HK-2 (cell line): ENCODE measurements around the gene DAZAP1.
A peak's percentile ranks its signal among the peaks of the same experiment; 100 is the strongest.

Experiments
- DNase-seq: peaks from one replicate; pipeline ENCODE4 v3.0.0-alpha.2; 2018; ENCODE audit not compliant: unreplicated experiment

DAZAP1 gene

GRCh38 chr19:1377176-1377964 is 30.0 kb upstream of the DAZAP1 start:
- no peak for DNase-seq

GRCh38 chr19:1377965-1378785 is 29.2 kb upstream of the DAZAP1 start:
- no peak for DNase-seq

DNA sequence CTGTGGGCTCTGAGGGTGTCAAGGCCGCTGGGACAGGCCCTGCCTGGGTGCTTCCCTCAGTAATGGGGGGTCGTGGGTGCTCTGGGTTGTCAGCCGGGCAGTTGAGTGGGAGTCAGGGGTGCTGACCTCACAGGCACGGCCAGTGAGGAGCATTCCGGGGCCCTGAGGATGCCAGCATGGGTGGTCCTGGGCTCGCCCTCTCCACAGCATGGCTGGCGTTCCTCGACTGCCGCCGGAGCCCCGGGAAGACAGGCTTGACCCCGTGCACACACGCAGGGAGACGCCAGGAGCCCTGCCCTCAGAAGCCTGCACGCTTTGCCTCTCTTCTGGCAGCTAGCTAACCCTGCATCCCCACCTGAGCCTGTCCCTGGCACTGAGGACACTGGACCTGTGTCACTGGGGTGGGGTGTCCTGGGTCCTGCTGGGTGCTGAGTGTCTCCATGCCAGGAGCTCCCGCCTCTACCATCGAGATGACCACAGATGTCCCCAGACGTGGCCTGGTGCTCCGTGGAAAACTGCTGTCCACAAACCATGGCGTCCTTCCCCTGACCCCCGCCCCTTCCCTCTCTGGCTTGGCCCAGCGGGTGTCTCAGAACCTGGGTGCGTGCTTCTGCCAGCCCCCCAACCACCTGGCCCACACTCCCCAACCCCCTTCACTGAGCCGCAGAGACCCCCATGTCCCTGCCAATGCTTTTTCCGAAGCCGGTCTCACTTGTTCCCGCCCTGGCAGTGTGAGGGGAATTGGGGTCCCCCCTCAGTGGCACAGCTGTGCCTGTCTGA is 28.1 kb upstream of the DAZAP1 start:
- DNase-seq = no peak

GRCh38 chr19:1379961-1380489 is 27.4 kb upstream of the DAZAP1 start:
- DNase-seq = no peak

DNA sequence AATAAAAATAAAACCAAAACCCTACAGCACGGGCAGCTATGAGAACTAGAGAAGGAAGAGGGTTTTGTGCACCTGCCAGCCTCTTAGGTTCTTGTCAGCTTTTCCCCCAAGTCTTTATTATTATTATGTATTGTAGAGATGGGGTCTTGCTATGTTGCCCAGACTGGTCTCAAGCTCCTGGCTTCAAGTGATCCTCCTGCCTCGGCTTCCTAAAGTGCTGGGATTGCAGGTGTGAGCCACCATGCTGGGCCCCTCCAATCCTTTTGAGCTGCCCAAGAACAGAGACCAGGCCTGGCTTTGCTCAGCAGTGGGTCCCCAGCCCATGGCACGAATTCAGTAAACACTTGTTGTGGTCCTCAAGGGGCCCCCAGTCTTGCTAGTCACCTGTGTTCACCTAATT is 25.1 kb upstream of the DAZAP1 start:
- DNase-seq = no peak

DNA sequence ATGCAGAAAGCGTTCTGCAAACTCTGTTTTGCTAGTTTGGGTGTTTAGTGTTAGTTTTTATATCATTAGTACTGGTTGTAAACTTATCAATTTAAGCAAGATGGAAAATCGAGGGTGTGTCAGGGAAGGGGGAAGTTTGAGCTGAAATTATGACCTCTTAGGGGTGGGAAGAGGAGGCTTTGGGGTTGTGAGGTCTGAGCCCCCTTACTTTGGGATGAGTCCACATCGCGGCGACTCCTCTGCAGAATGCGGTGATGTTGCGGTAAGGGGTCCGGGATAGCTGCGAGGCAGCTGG is 24.4 kb upstream of the DAZAP1 start:
- DNase-seq = no peak

GRCh38 chr19:1383312-1384084 is 23.9 kb upstream of the DAZAP1 start, which contains the start of gene NDUFS7:
TSS of gene NDUFS7 (plus strand) at chr19:1383907. CDS start at chr19:1383927, 20 bp downstream.
- peak; percentile 96 for DNase-seq

GRCh38 chr19:1384085-1384462 is 23.3 kb upstream of the DAZAP1 start:
- no peak for DNase-seq

GRCh38 chr19:1384478-1385110 is 22.8 kb upstream of the DAZAP1 start:
- no peak for DNase-seq

GRCh38 chr19:1385816-1386215 is 21.6 kb upstream of the DAZAP1 start:
- no peak for DNase-seq

- no peak for DNase-seq
Observed at GRCh38 chr19:1386945-1387683, 20.3 kb upstream of the DAZAP1 start.

- no peak for DNase-seq
Observed at GRCh38 chr19:1387684-1388636, 19.4 kb upstream of the DAZAP1 start.

DNA sequence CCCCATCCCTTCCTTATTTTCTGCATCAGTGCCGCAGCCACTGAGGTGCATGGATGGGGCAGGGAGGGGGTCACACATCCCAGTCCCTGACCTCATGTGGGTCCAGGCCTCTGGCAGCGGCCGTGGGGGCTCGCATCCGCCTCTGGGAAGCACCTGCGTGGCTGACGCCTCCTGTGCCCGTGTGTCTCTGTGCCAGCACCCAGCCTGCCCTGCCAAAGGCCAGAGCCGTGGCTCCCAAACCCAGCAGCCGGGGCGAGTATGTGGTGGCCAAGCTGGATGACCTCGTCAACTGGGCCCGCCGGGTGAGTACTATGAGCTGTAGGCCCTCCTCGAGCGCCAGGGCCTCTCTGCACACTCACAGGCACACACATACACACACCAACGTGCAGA is 18.8 kb upstream of the DAZAP1 start:
- DNase-seq = no peak

- DNase-seq = no peak
Observed at GRCh38 chr19:1389033-1389940, 18.1 kb upstream of the DAZAP1 start.

DNA sequence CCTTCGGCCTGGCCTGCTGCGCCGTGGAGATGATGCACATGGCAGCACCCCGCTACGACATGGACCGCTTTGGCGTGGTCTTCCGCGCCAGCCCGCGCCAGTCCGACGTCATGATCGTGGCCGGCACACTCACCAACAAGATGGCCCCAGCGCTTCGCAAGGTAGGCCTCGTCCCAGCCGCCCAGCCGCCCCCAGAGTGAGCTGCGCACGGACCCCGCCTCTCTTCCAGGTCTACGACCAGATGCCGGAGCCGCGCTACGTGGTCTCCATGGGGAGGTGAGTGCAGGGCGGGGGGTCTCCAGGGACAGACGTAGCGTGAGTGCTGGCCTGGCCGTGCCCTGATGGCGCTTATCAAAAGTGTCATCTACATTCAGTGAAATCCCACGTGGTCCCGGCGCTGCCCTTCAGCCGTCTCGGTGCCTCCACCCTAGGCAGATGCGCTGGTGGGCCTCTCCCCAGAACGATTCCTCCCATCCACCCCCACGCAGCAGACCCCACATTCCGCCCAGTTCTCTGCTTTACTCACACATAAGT is 16.4 kb upstream of the DAZAP1 start:
- no peak for DNase-seq

- no peak for DNase-seq
Observed at GRCh38 chr19:1392407-1392806, 15.0 kb upstream of the DAZAP1 start.

DNA sequence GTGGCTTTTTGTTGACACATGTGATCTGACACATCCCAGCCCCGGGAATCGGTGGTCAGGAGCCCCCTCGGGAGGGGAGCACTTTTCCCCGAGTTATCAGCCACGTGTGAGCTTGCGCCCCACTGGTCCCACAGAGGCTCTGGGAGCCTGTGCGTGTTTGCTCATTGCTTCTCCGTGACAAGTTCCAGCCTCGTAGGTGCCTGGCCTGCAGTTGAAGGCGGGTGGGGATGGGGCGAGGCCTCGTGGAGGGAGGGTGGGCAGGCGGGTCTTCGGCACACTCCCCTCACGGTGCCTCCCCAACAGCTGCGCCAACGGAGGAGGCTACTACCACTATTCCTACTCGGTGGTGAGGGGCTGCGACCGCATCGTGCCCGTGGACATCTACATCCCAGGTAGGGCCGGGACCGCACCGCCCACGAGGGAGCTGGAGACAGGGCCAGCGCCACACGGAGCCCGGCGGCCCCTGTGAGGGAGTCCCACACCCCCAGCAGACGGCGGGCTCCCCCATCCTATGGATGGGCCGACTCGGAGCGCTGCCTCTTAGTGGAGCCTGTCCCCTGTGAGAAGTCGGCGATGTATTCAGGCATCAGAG is 14.4 kb upstream of the DAZAP1 start:
- no peak for DNase-seq
